ENCODE data around the gene PRKN.

The PRKN gene

GRCh38 chr6:161631676-161632194 is 1095.8 kb downstream of the PRKN start:
- no peak for TF ChIP-seq CTCF (IDR thresholded peaks at IDR 0.05; ENCODE audit: low read depth, low read length, missing control alignments)
- H3K4me3 ChIP-seq (ENCODE audit: low read depth, low read length) = no peak overlapping the region
- DNase-seq (ENCODE audit: low read depth) = no peak

GRCh38 chr6:161630674-161631073 is 1096.9 kb downstream of the PRKN start:
- no peak for DNase-seq (ENCODE audit: low read depth)
- no peak for TF ChIP-seq CTCF (IDR thresholded peaks at IDR 0.05; ENCODE audit: low read depth, low read length, missing control alignments)
- H3K4me3 ChIP-seq (ENCODE audit: low read depth, low read length) = no peak overlapping the region

GRCh38 chr6:161626132-161626676 is 1101.4 kb downstream of the PRKN start:
- H3K4me3 ChIP-seq (ENCODE audit: low read depth, low read length) = no peak overlapping the region
- TF ChIP-seq CTCF (IDR thresholded peaks at IDR 0.05; ENCODE audit: low read depth, low read length, missing control alignments) = no peak
- no peak for DNase-seq (ENCODE audit: low read depth)

- no peak for DNase-seq (ENCODE audit: low read depth)
- H3K4me3 ChIP-seq (ENCODE audit: low read depth, low read length) = no peak overlapping the region
- no peak for TF ChIP-seq CTCF (IDR thresholded peaks at IDR 0.05; ENCODE audit: low read depth, low read length, missing control alignments)
Measured at GRCh38 chr6:161624111-161624510, 1103.5 kb downstream of the PRKN start.

GRCh38 chr6:161622779-161623178 is 1104.8 kb downstream of the PRKN start:
- TF ChIP-seq CTCF (IDR thresholded peaks at IDR 0.05; ENCODE audit: low read depth, low read length, missing control alignments) = no peak
- DNase-seq (ENCODE audit: low read depth) = no peak
- H3K4me3 ChIP-seq (ENCODE audit: low read depth, low read length) = no peak overlapping the region

- no peak for DNase-seq (ENCODE audit: low read depth)
- TF ChIP-seq CTCF (IDR thresholded peaks at IDR 0.05; ENCODE audit: low read depth, low read length, missing control alignments) = no peak
- no peak overlapping the region for H3K4me3 ChIP-seq (ENCODE audit: low read depth, low read length)
Measured at GRCh38 chr6:161618831-161619454, 1108.6 kb downstream of the PRKN start.

- H3K4me3 ChIP-seq (ENCODE audit: low read depth, low read length) = no peak overlapping the region
- TF ChIP-seq CTCF (IDR thresholded peaks at IDR 0.05; ENCODE audit: low read depth, low read length, missing control alignments) = no peak
- DNase-seq (ENCODE audit: low read depth) = no peak
Measured at GRCh38 chr6:161613711-161614110, 1113.9 kb downstream of the PRKN start.

Data from GM12864 (cell line).